Measurements from ENCODE around the gene BBX. TPM values are rescaled to one million over a fixed set of nuclear protein-coding genes. Genes with fewer than 3 reads are reported as not detected.

The BBX gene
- total and polyA plus RNA-seq, 2 of the 4 experiments (the other 2 are of a cell fraction): 13.6 to 107 TPM

- Histone ChIP-seq H3K18ac (ENCODE audit: low read depth, low read length) (no peak overlapping the region), H4K5ac (ENCODE audit: low read depth, low read length) (no peak overlapping the region), H2AK5ac (ENCODE audit: low read depth, low read length) (no peak overlapping the region), H3K9me1 (ENCODE audit: insufficient read depth, low read length) (no peaks in the 10 kb centered on the region), H2BK20ac (ENCODE audit: low read depth, low read length) (no peak overlapping the region), H2AK9ac (replicated peaks; ENCODE audit: low read depth, low read length, poor library complexity) (no peak overlapping the region), H2BK120ac (ENCODE audit: low read depth, low read length) (no peak overlapping the region), H3K27me3 (ENCODE audit: control insufficient read depth, insufficient read depth, low read length) (peaks cover 2% of the 10 kb centered on the region), H4K91ac (ENCODE audit: insufficient read depth, low read depth, low read length) (no peak overlapping the region), H3K27ac (ENCODE audit: insufficient read depth, low read length) (no peak overlapping the region), H2AFZ (replicated peaks; ENCODE audit: low read length, poor library complexity) (no peak overlapping the region), H3K9me3 (ENCODE audit: control insufficient read depth, insufficient read depth, low read length) (no peaks in the 10 kb centered on the region), H4K8ac (ENCODE audit: low read depth in 2 of 2, low read length in 2 of 2) (no peak overlapping the region), H3K9ac (ENCODE audit: low read depth, low read length) (no peak overlapping the region), H3K4ac (ENCODE audit: low read depth, low read length) (no peak overlapping the region), H3K4me1 (ENCODE audit: control insufficient read depth, insufficient read depth, low read length) (no peaks in the 10 kb centered on the region), H4K20me1 (ENCODE audit: insufficient read depth, low read length) (no peaks in the 10 kb centered on the region), H3K23ac (ENCODE audit: low read depth, low read length) (no peak overlapping the region), H3K79me1 (ENCODE audit: low read depth in 1 of 2, low read length in 2 of 2) (no peaks in the 10 kb centered on the region), H3K56ac (ENCODE audit: extremely low read depth, insufficient read depth, low read length) (no peak overlapping the region), H3K4me3 (ENCODE audit: insufficient read depth, low read depth, low read length) (no peak overlapping the region), H2BK15ac (ENCODE audit: low read depth, low read length) (no peak overlapping the region), H2BK5ac (ENCODE audit: low read depth, low read length, poor library complexity, severe bottlenecking) (no peak overlapping the region), H3K4me2 (ENCODE audit: low read depth, low read length) (no peak overlapping the region), H3K36me3 (ENCODE audit: control insufficient read depth, insufficient read depth, low read length) (no peaks in the 10 kb centered on the region), H3K14ac (replicated peaks; ENCODE audit: low read depth, low read length) (no peak overlapping the region)
- POLR2A ChIA-PET (ENCODE audit: unreplicated experiment): no interaction called here
- TF ChIP-seq CHD1 (IDR thresholded peaks at IDR 0.05; ENCODE audit: low read depth, low read length) (no peak), RCOR1 (IDR thresholded peaks at IDR 0.05; ENCODE audit: insufficient replicate concordance, low read length) (no peak), SMC3 (IDR thresholded peaks at IDR 0.05; ENCODE audit: low read depth, low read length) (no peak)
- TF ChIP-seq, protein P1, sequence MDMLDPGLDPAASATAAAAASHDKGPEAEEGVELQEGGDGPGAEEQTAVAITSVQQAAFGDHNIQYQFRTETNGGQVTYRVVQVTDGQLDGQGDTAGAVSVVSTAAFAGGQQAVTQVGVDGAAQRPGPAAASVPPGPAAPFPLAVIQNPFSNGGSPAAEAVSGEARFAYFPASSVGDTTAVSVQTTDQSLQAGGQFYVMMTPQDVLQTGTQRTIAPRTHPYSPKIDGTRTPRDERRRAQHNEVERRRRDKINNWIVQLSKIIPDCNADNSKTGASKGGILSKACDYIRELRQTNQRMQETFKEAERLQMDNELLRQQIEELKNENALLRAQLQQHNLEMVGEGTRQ (IDR thresholded peaks at IDR 0.05; ENCODE audit: low read depth, low read length): no peak
- WGBS, 2 experiments (ENCODE audit: extremely low coverage in 2 of 2, insufficient read length in 1 of 2): no CpG with 5 or more reads among the region's 4 CpGs
- BruUV-seq (replicated peaks): no TSS peak
- intact Hi-C loops (cut with micrococcal nuclease): no loop called here
- CTCF ChIA-PET: no interaction called here
- DNase-seq (no peak), ATAC-seq (ENCODE audit: low read depth) (no peak)
- in situ Hi-C loops (cut with MboI; ENCODE audit: low sequenced_read_pairs): no loop called here
- dilution Hi-C loops (cut with HindIII; ENCODE audit: low sequenced_read_pairs, unreplicated experiment): no loop called here
Measured at GRCh38 chr3:107829185-107829584, 306.4 kb downstream of the BBX start.

All from IMR-90 (cell line).